Measurements from ENCODE around the gene TSGA10IP.

The TSGA10IP gene

DNA sequence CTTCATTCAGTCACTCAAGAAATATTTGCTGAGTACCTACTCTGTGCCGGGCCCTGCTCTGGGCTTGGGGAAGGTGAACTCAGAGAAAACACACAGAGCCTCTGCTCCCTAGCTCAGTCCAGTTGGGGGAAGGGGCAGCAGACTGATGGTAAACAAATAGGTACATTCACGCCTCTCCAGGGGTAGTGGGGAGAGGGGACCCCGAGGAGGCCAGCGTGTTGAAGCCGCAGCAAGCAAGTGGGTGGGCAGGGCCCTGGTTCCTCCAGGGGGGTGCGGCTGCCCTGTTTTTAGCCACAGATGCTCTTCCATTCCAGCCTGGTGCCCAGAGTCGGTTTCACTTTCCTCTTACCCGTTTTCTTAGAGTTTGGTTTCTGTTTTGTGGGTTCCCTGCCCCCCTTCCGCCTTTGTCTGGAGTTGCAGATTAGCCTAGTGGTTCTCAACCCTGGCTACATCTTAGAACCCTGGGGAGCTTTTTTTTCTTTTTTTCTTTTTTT, 17.3 kb upstream of the TSGA10IP start:
- TF ChIP-seq, protein P1, sequence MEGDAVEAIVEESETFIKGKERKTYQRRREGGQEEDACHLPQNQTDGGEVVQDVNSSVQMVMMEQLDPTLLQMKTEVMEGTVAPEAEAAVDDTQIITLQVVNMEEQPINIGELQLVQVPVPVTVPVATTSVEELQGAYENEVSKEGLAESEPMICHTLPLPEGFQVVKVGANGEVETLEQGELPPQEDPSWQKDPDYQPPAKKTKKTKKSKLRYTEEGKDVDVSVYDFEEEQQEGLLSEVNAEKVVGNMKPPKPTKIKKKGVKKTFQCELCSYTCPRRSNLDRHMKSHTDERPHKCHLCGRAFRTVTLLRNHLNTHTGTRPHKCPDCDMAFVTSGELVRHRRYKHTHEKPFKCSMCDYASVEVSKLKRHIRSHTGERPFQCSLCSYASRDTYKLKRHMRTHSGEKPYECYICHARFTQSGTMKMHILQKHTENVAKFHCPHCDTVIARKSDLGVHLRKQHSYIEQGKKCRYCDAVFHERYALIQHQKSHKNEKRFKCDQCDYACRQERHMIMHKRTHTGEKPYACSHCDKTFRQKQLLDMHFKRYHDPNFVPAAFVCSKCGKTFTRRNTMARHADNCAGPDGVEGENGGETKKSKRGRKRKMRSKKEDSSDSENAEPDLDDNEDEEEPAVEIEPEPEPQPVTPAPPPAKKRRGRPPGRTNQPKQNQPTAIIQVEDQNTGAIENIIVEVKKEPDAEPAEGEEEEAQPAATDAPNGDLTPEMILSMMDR (IDR thresholded peaks at IDR 0.05) = no peak

DNA sequence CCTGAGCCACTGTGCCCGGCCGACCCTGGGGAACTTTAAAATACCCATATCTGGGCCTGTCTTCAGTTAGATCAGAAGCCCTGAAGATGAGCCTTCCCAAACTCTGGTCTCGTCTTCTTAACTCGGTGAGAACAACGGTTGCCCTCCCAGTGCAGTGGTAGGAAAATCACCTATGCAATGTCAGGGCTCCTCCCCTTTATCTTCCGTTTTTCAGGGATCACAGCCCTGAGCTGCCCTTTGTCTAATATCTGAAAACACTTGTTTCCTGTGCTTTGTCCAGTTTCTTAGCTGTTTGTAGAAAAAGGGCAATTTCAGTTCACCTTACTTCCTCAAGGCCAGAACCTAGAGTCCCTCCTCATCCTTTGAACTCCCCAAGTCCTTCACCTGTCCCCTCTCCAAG, 16.6 kb upstream of the TSGA10IP start:
- TF ChIP-seq, protein P1 (IDR thresholded peaks at IDR 0.05) = no peak

DNA sequence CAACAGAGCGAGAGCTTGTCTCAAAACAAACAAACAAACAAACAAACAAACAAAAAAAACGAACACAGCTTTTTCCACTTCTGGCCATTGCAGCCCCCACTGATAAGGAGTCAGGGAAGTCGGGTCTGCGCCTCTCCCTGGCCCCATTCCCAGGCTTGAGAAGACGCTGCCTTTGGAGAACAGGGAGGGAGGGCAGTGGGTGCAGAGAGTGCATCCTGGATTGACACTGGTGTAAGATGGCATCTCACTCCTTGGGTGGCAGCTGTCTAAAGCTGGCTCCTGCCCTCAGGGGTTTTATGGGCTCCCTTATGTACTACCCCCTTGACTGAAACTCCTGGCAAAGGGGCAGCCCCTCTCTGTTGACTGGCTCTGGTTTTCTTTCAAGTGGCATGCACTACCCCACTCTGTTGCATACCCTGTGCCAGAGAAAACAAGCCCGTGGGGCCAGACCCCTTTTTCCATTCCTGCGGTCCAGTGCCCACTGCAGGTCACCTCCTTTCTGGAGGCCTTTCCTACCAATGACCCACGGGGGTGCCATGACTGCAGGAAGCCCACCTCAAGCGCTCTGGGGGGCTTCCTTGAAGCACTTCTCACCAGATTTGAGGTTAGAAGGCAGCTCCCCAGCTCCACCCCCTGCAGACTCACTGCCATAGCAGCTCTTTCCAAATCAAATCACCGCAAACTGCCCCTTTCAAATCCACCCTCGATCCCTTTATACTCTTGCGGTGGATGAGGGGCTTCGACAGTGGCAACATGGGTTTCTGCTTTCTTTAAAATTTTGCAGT, 13.3 kb upstream of the TSGA10IP start:
- TF ChIP-seq, protein P1 (IDR thresholded peaks at IDR 0.05) = no peak

DNA sequence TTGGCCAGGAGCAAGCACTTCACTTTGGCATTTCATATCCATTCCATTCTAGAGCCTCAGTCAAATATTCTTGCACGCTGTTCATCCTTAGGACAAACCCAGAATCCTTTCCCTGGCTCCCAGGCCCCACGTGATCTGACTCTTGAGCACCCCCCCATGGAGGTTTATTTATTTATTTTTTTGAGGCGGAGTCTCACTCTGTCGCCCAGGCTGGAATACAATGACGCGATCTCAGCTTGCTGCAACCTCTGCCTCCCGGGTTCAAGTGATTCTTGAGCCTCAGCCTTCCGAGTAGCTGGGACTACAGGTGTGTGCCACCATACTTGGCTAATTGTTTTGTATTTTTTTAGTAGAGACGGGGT, 12.7 kb upstream of the TSGA10IP start:
- TF ChIP-seq, protein P1 (IDR thresholded peaks at IDR 0.05) = no peak

DNA sequence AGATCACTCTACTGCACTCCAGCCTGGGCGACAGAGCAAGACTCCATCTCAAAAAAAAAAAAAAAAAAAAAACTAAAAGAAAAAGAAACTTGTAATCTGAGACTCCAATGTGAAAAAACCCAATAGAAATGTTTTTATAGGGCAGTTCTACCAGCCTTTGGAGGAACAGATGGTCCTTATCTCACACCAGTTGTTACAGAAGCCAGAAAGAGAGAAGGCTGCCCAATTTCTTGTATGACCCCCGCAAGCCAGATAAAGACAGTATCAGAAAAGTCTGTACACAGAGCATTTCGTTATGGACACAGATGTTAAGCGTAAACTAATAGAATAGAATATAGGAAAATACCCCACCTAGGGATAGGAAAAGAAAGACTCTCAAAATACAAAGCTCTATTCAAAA, 11.3 kb upstream of the TSGA10IP start:
- TF ChIP-seq, protein P1 (IDR thresholded peaks at IDR 0.05) = no peak

DNA sequence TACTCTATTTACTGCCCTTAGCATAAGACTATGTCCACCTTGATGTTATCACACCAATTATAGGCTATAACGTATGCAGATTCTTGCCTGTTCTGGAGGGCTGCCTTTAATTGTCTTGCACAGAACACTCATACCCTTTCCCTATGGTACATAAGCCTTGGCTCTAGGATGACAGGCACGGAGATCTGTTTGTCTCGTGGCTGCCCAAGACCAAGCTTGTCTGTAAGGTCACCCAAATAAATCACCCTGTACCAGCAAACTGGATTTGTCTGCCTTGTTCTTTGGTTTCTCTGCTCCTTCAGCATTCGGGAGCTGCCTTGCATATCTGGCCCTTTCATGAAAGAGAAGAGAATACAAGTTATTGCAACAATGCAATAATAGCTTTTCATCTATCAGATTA, 7.5 kb upstream of the TSGA10IP start:
- TF ChIP-seq, protein P1 (IDR thresholded peaks at IDR 0.05) = no peak

DNA sequence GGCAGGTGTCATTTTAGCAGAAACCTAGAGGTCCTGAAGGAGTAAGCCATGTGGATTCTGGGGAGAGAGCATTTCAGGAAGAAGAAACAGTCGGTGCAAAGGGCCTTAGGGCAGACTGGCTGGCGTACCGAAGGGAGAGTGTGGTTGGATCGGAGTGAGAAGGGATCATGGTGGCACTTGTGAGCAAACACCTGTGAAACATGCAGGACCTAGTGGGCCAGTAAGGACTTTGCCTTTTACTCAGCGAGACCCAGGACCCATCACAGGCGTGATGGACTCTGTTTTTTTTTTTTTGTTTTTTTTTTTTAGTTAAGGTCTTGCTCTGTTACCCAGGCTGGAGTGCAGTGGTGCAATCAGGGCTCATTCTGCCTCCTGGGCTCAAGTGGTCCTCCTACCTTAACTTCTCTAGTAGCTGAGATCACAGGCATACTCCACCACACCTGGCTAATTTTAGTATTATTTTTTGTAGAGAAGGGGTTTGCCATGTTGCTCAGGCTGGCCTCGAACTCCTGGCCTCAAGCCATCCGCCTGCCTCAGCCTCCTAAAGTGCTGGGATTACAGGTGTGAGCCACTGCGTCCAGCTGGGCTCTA, 3.5 kb upstream of the TSGA10IP start:
- TF ChIP-seq, protein P1 (IDR thresholded peaks at IDR 0.05) = no peak

Measured in LNCAP (cell line).